ENCODE measurements around the gene OS9.
A peak's percentile ranks its signal among the peaks of the same experiment; 100 is the strongest.
"Not testable (repeated sequence)": the region's sequence is repeated elsewhere in the genome, so short reads cannot be mapped to it uniquely, and the experiment has no call there.

OS9 gene

DNA sequence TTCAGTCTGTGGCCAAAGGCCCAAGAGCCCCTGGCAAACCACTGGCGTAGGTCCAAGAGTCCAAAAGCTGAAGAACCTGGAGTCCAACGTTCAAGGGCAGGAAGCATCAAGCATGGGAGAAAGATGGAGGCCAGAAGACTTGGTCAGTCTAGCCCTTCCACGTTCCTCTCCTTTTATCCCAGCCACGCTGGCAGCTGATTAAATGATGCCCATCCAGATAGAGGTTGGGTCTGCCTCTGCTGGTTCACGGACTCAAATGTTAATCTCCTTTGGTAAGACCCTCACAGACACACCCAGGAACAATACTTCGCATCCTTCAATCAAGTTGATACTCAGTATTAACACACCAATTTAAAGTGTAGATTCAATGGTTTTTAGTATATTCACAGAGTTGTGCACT, 21.1 kb upstream of the OS9 start:
- H3K9me3 Mint-ChIP-seq, result no peaks in the 10 kb centered on the region
- H3K4me3 Mint-ChIP-seq, result no peak overlapping the region
- DNase-seq (ENCODE audit: low spot score), result no peak
- H3K27me3 Mint-ChIP-seq (ENCODE audit: low read depth), result no peaks in the 10 kb centered on the region
- H3K4me1 Mint-ChIP-seq (ENCODE audit: low read depth), result no peaks in the 10 kb centered on the region
- H3K27ac Mint-ChIP-seq, result no peak overlapping the region
- H3K36me3 Mint-ChIP-seq (ENCODE audit: low read depth), result no peaks in the 10 kb centered on the region

- Mint-ChIP-seq H3K27me3 (ENCODE audit: low read depth) (peaks cover under 1% of the 10 kb centered on the region), H3K36me3 (ENCODE audit: low read depth) (no peaks in the 10 kb centered on the region), H3K4me1 (ENCODE audit: low read depth) (no peaks in the 10 kb centered on the region), H3K9me3 (no peaks in the 10 kb centered on the region), H3K27ac (no peak overlapping the region), H3K4me3 (no peak overlapping the region)
- no peak for DNase-seq (ENCODE audit: low spot score)
Observed at GRCh38 chr12:57674691-57675090, 19.2 kb upstream of the OS9 start.

DNA sequence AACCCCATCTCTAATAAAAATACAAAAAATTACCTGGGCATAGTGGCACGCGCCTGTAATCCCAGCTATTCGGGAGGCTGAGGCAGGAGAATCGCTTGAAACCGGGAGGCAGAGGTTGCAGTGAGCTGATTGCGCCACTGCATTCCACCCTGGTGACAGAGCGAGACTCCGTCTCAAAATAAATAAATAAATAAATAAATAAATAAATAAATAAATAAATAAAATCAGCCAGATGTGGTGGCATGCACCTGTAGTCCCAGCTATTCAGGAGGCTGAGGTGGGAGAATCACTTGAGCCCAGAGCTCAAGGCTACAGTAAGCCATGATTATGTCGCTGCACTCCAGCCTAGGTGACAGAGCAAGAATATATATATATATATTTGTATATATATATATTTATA, 16.0 kb upstream of the OS9 start:
- H3K27ac Mint-ChIP-seq; H3K9me3 Mint-ChIP-seq; H3K4me1 Mint-ChIP-seq (ENCODE audit: low read depth); H3K36me3 Mint-ChIP-seq (ENCODE audit: low read depth); H3K4me3 Mint-ChIP-seq; H3K27me3 Mint-ChIP-seq (ENCODE audit: low read depth); DNase-seq (ENCODE audit: low spot score): not testable (repeated sequence)

DNA sequence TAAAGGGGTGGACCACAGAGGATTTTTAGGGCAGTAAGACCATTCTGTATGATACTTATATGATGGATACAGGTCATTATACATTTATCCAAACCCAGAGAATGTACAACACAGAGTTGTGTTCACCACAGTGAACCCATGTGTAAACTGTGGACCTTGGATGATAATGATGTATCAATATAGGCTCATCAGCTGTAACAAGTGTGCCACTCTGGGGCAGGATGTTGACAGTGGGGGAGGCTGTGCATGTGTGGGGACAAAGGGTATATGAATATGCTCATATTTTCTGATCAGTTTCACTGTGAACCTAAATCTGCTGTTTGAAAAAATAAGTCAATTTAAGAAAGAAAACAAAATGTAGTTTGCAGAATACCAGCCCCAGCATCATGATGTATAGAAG, 14.2 kb upstream of the OS9 start:
- Mint-ChIP-seq H3K4me1 (ENCODE audit: low read depth) (no peaks in the 10 kb centered on the region), H3K4me3 (no peak overlapping the region), H3K27ac (no peak overlapping the region), H3K9me3 (no peaks in the 10 kb centered on the region), H3K36me3 (ENCODE audit: low read depth) (no peaks in the 10 kb centered on the region), H3K27me3 (ENCODE audit: low read depth) (peaks cover 19% of the 10 kb centered on the region)
- no peak for DNase-seq (ENCODE audit: low spot score)

DNA sequence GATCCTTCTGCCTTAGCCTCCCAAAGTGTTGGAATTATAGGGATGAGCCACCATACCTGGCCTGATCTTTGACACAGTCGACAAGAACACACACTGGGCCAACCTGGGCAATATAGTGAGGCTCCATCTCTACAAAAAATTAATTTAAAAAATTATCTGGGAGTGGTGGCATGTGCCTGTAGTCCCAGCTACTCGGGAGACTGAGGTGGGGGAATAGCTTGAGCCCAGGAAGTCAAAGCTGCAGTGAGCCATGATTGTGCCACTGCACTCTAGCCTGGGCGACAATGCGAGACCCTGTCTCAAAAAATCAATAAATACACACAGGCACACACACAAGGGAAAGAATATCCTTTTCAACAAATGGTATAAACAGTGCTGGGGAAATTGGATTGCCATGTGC, 6.1 kb upstream of the OS9 start:
- Mint-ChIP-seq H3K36me3 (ENCODE audit: low read depth) (no peaks in the 10 kb centered on the region), H3K27ac (no peak overlapping the region), H3K9me3 (no peaks in the 10 kb centered on the region), H3K27me3 (ENCODE audit: low read depth) (peaks cover 55% of the 10 kb centered on the region), H3K4me1 (ENCODE audit: low read depth) (no peaks in the 10 kb centered on the region), H3K4me3 (no peak overlapping the region)
- no peak for DNase-seq (ENCODE audit: low spot score)

DNA sequence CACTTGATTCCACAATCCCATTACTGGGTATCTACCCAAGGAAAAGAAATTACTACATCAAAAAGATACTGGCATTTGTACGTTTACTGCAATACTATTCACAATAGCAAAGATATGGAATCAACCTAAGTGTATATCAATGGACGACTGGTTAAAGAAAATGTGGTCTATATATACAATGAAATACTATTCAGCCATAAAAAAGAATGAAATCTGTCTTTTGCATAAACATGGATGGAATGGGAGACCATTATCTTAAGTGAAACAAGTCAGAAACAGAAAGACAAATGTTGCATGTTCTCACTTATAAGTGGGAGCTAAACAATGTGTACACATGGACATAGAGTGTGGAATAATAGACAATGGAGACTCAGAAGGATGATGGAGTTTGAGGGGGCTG, 5.0 kb upstream of the OS9 start:
- Mint-ChIP-seq H3K4me1 (ENCODE audit: low read depth) (no peaks in the 10 kb centered on the region), H3K27ac (no peak overlapping the region), H3K27me3 (ENCODE audit: low read depth) (peaks cover 49% of the 10 kb centered on the region), H3K36me3 (ENCODE audit: low read depth) (no peaks in the 10 kb centered on the region), H3K4me3 (no peak overlapping the region), H3K9me3 (no peaks in the 10 kb centered on the region)
- no peak for DNase-seq (ENCODE audit: low spot score)

DNA sequence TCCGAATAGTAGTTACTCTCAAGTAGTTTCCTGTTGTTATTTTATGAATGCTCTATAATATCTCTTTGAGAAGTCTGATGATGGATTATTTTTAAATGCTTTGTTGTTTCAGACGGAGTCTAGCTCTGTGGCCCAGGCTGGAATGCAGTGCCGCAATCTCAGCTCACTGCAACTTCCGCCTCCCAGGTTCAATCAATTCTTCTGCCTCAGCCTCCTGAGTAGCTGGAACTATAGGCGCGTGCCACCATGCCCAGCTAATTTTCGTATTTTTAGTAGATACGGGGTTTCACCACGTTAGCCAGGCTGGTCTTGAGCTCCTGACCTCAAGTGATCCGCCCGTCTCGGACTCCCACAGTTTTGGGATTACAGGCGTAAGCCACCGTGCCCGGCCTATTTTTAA, 1.4 kb upstream of the OS9 start:
- H3K4me1 Mint-ChIP-seq (ENCODE audit: low read depth), result no peaks in the 10 kb centered on the region
- no peak overlapping the region for H3K4me3 Mint-ChIP-seq
- DNase-seq (ENCODE audit: low spot score), result no peak
- H3K36me3 Mint-ChIP-seq (ENCODE audit: low read depth), result peaks cover 17% of the 10 kb centered on the region
- no peaks in the 10 kb centered on the region for H3K9me3 Mint-ChIP-seq
- peaks cover 20% of the 10 kb centered on the region for H3K27me3 Mint-ChIP-seq (ENCODE audit: low read depth)
- H3K27ac Mint-ChIP-seq, result no peak overlapping the region

DNA sequence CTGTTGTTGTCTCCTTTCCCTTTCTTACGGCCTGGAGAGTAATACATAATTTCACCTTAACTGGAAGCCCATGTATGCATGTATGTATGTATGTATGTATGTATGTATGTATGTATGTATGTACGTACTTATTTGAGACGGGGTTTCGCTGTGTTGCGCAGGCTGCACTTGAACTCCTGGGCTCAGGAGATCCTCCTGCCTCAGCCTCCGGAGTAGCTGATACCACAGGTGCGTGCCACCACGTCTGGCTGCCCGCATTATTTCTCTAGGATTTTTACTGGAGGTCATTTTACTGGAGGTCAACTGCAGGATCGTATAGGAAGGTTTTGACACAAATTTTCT, 644 bp upstream of the OS9 start:
- Mint-ChIP-seq H3K9me3 (no peaks in the 10 kb centered on the region), H3K27me3 (ENCODE audit: low read depth) (peaks cover 20% of the 10 kb centered on the region), H3K4me3 (no peak overlapping the region), H3K27ac (no peak overlapping the region), H3K4me1 (ENCODE audit: low read depth) (no peaks in the 10 kb centered on the region), H3K36me3 (ENCODE audit: low read depth) (peaks cover 24% of the 10 kb centered on the region)
- DNase-seq (ENCODE audit: low spot score), result no peak

DNA sequence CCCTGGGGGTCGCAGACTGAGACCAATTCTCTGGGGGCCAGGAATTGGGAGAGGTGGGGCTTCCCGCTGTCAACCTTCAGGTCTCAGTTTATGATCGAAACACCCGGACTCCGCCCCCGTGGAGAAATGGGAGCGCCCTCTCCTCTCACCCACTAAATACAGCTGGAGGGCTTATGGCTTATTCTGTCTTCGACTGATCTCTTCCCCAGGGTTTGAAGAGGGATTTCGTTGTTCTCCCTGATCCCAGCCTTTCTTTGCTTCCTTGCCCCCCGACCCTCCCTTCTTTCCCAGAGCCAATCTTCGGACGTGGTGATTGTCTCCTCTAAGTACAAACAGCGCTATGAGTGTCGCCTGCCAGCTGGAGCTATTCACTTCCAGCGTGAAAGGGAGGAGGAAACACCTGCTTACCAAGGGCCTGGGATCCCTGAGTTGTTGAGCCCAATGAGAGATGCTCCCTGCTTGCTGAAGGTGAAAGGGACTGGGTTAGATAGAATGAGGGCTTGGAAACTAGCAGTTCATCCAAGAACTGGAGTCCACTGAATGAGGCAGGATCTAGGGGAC, 607 bp downstream of the OS9 start:
- Mint-ChIP-seq H3K27me3 (ENCODE audit: low read depth) (peaks cover 12% of the 10 kb centered on the region), H3K27ac (no peak overlapping the region), H3K4me1 (ENCODE audit: low read depth) (no peaks in the 10 kb centered on the region), H3K36me3 (ENCODE audit: low read depth) (peaks cover 36% of the 10 kb centered on the region), H3K9me3 (no peaks in the 10 kb centered on the region), H3K4me3 (no peak overlapping the region)
- DNase-seq (ENCODE audit: low spot score), result peak; percentile 10

GRCh38 chr12:57695770-57696432, 2.0 kb downstream of the OS9 start:
- Mint-ChIP-seq H3K4me3 (peak overlapping the region; percentile 32), H3K27me3 (ENCODE audit: low read depth) (peaks cover 4% of the 10 kb centered on the region), H3K36me3 (ENCODE audit: low read depth) (peaks cover 43% of the 10 kb centered on the region), H3K27ac (no peak overlapping the region), H3K9me3 (no peaks in the 10 kb centered on the region), H3K4me1 (ENCODE audit: low read depth) (no peaks in the 10 kb centered on the region)
- no peak for DNase-seq (ENCODE audit: low spot score)

DNA sequence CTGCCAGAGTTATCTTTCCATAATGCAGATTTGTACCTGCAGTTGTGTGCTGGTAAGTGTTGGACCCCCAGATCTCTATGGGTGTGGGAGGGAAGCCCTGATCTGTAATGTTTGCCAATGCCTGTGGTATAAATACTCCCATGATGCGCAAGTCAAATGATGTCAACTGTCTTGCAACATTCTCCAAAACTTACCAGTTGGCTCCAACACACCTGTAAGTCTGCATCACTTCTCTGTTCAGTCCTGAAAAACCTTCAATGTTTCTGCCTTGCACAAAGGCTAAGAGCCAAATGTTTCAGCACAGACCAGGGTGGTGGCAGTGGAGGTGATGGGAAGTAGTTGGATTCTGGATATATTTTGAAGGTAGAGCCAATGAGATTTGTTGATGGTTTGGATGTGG, 3.1 kb downstream of the OS9 start:
- H3K27me3 Mint-ChIP-seq (ENCODE audit: low read depth), result peaks cover 3% of the 10 kb centered on the region
- H3K36me3 Mint-ChIP-seq (ENCODE audit: low read depth), result peaks cover 43% of the 10 kb centered on the region
- H3K4me1 Mint-ChIP-seq (ENCODE audit: low read depth), result no peaks in the 10 kb centered on the region
- H3K27ac Mint-ChIP-seq, result no peak overlapping the region
- H3K4me3 Mint-ChIP-seq, result no peak overlapping the region
- H3K9me3 Mint-ChIP-seq, result no peaks in the 10 kb centered on the region
- DNase-seq (ENCODE audit: low spot score), result no peak

GRCh38 chr12:57698414-57698813, 4.5 kb downstream of the OS9 start:
- Mint-ChIP-seq H3K4me1 (ENCODE audit: low read depth) (no peaks in the 10 kb centered on the region), H3K36me3 (ENCODE audit: low read depth) (peaks cover 56% of the 10 kb centered on the region), H3K27ac (no peak overlapping the region), H3K9me3 (peaks cover 9% of the 10 kb centered on the region), H3K27me3 (ENCODE audit: low read depth) (no peaks in the 10 kb centered on the region), H3K4me3 (no peak overlapping the region)
- DNase-seq (ENCODE audit: low spot score), result no peak

DNA sequence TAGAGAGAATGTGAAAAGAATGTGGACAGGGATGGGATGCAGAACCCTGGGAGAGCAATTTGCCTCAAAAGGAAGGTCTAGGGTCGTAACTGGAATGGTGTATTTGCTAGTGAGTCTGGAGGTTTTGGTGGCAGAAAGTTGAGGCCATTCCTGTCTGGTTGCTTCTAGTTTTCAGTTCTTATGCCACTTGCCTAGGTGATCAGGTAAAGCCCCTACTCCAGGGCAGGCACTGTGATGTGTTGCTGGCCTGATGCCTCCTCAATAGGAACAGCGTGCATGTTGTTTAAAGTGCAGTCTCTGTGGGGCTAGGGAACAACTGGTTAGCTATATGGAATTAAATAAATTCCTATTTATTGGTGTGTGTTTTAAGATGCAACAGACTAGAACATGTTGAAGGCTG, 6.4 kb downstream of the OS9 start:
- H3K27ac Mint-ChIP-seq, result no peak overlapping the region
- peaks cover 19% of the 10 kb centered on the region for H3K9me3 Mint-ChIP-seq

DNA sequence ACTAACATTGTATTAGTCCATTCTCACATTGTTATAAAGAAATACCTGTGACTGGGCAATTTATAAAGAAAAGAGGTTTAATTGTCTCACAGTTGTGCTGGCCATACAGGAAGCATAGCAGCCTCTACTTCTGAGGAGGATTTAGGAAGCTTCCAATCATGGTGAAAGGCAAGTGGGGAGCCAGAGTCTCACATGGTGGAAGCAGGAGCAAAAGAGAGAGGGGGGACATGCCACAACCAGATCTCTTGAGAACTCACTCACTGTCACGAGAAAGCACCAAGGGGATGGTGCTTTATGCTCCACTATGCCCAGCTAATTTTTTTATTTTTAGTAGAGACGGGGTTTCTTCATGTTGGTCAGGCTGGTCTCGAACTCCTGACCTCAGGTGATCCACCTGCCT, 13.3 kb downstream of the OS9 start:
- peaks cover 6% of the 10 kb centered on the region for H3K4me1 Mint-ChIP-seq (ENCODE audit: low read depth)
- no peak for DNase-seq (ENCODE audit: low spot score)

More for the DNA sequence above, 6.4 kb downstream of the OS9 start:
- Mint-ChIP-seq H3K4me3 (no peak overlapping the region), H3K36me3 (ENCODE audit: low read depth) (peaks cover 69% of the 10 kb centered on the region), H3K4me1 (ENCODE audit: low read depth) (no peaks in the 10 kb centered on the region), H3K27me3 (ENCODE audit: low read depth) (no peaks in the 10 kb centered on the region)
- no peak for DNase-seq (ENCODE audit: low spot score)

DNA sequence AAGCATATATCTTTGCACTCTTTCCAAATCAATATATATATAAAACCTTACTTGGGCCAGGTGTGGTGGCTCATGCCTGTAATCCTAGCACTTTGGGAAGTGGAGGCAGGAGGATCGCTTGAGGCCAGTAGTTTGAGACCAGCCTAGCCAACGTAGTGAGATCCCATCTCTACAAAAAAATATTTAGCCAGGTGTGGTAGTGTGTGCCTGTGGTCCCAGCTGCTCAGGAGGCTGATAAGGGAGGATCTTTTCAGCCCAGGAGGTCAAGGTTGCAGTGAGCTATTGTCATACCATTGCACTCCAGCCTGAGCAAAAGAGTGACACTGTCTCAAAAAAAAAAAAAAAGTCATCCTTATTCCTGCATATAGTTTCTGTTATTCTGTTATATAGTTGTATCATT, 14.4 kb downstream of the OS9 start:
- H3K4me3 Mint-ChIP-seq, result no peak overlapping the region
- H3K36me3 Mint-ChIP-seq (ENCODE audit: low read depth), result peaks cover 51% of the 10 kb centered on the region
- H3K4me1 Mint-ChIP-seq (ENCODE audit: low read depth), result peaks cover 6% of the 10 kb centered on the region
- H3K27me3 Mint-ChIP-seq (ENCODE audit: low read depth), result no peaks in the 10 kb centered on the region
- DNase-seq (ENCODE audit: low spot score), result no peak
- H3K9me3 Mint-ChIP-seq, result peaks cover 18% of the 10 kb centered on the region
- H3K27ac Mint-ChIP-seq, result no peak overlapping the region

More for the DNA sequence above, 13.3 kb downstream of the OS9 start:
- no peak overlapping the region for H3K4me3 Mint-ChIP-seq
- H3K36me3 Mint-ChIP-seq (ENCODE audit: low read depth), result peaks cover 57% of the 10 kb centered on the region
- H3K27ac Mint-ChIP-seq, result no peak overlapping the region
- peaks cover 27% of the 10 kb centered on the region for H3K9me3 Mint-ChIP-seq
- no peaks in the 10 kb centered on the region for H3K27me3 Mint-ChIP-seq (ENCODE audit: low read depth)
